Activated CD4-positive, alpha-beta memory T cell treated with anti-CD3 and anti-CD28 coated beads, Interleukin-2, amount 10 ng/mL, durations not matched to agents 7 days and 5 days (primary cell): Measurements from ENCODE around the gene DIAPH1. TPM values are rescaled to one million over a fixed set of nuclear protein-coding genes. Genes with fewer than 3 reads are reported as not detected.
A peak's percentile ranks its signal among the peaks of the same experiment; 100 is the strongest.

ENCODE experiments used
- CTCF ChIA-PET: fragments of 350-600 bp; sonication (Branson Sonifier 250); formaldehyde crosslinking; loops from one replicate; lab custom pipeline; 2021; ENCODE audit warnings: antibody characterized with exemption, inconsistent platforms; lab: Charles Lee
- POLR2A ChIA-PET: fragments of 350-600 bp; sonication (Branson Sonifier 250); formaldehyde crosslinking; loops from one replicate; lab custom pipeline; 2021; ENCODE audit warnings: antibody characterized with exemption; lab: Charles Lee
- DNase-seq: peaks from one replicate; pipeline ENCODE4 v3.0.0-alpha.2; 2020
- H3K27ac Mint-ChIP-seq: one replicate; pipeline ENCODE4 v1.8.0; 2021; ENCODE audit warnings: mild to moderate bottlenecking, mixed read lengths
- H3K27me3 Mint-ChIP-seq: one replicate; pipeline ENCODE4 v1.8.0; 2021; ENCODE audit warnings: mixed read lengths
- H3K36me3 Mint-ChIP-seq: one replicate; pipeline ENCODE4 v1.8.0; 2021; ENCODE audit warnings: low read depth, mixed read lengths
- H3K4me1 Mint-ChIP-seq: one replicate; pipeline ENCODE4 v1.8.0; 2021; ENCODE audit warnings: mixed read lengths
- H3K4me3 Mint-ChIP-seq: one replicate; pipeline ENCODE4 v1.8.0; 2021; ENCODE audit warnings: mild to moderate bottlenecking, mixed read lengths
- H3K9me3 Mint-ChIP-seq: one replicate; pipeline ENCODE4 v1.8.0; 2021; ENCODE audit warnings: mixed read lengths
- total RNA-seq, 2 experiments: library from RNA; stranded (reverse); gene quantifications; one replicate each; pipeline ENCODE4 v1.2.3, GENCODE V29; 2021

Gene DIAPH1
- total RNA-seq, 2 experiments from 2014 or later: 317 to 323 TPM

- CTCF ChIA-PET: interaction anchor here (1.4 to 4.5 kb wide), 2 partner anchors 21 to 32 kb away, joined by 6 to 22 read pairs; partner anchors contain the start of gene DIAPH1
- Mint-ChIP-seq H3K4me3 (no peak overlapping the region), H3K36me3 (peaks cover 42% of the 10 kb centered on the region), H3K9me3 (no peaks in the 10 kb centered on the region), H3K27me3 (no peaks in the 10 kb centered on the region), H3K4me1 (peaks cover 54% of the 10 kb centered on the region), H3K27ac (no peak overlapping the region)
- DNase-seq: no peak
- POLR2A ChIA-PET: interaction anchor here (1.0 to 6.7 kb wide), 4 partner anchors 10 to 46 kb away, joined by 3 to 98 read pairs (median 32); partner anchors contain the start of gene FCHSD1
Measured at GRCh38 chr5:141639357-141640050, 20.7 kb upstream of the DIAPH1 start.

DNA sequence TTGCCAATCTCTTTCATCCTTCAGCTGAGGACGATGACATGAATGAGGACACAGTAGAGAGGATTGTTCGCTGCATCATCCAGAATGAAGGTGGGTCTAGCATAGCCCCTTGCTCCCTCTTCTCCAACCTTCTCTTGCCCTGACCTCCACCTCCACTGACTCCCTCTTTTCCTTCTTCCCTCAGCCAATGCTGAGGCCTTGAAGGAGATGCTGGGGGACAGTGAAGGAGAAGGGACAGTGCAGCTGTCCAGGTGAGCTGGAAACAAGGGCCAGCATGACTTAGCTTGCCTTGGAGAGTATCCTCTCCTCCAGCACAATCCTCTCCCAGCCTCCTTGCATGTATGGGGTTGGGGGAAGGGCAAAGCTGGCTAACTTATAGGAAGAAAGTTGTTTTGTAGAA, 20.0 kb upstream of the DIAPH1 start:
- CTCF ChIA-PET: interaction anchor here (2.1 to 9.4 kb wide), 6 partner anchors 10 to 75 kb away, joined by 10 to 150 read pairs (median 36); partner anchors contain the start of gene DIAPH1
- no peak for DNase-seq
- Mint-ChIP-seq H3K4me1 (peaks cover 61% of the 10 kb centered on the region), H3K27me3 (no peaks in the 10 kb centered on the region), H3K27ac (peak overlapping the region; percentile 82), H3K36me3 (peaks cover 44% of the 10 kb centered on the region), H3K4me3 (peak overlapping the region; percentile 93), H3K9me3 (no peaks in the 10 kb centered on the region)
- POLR2A ChIA-PET: interaction anchor here (1.0 to 6.7 kb wide), 6 partner anchors 10 to 54 kb away, joined by 3 to 98 read pairs (median 21); partner anchors contain the start of gene FCHSD1

DNA sequence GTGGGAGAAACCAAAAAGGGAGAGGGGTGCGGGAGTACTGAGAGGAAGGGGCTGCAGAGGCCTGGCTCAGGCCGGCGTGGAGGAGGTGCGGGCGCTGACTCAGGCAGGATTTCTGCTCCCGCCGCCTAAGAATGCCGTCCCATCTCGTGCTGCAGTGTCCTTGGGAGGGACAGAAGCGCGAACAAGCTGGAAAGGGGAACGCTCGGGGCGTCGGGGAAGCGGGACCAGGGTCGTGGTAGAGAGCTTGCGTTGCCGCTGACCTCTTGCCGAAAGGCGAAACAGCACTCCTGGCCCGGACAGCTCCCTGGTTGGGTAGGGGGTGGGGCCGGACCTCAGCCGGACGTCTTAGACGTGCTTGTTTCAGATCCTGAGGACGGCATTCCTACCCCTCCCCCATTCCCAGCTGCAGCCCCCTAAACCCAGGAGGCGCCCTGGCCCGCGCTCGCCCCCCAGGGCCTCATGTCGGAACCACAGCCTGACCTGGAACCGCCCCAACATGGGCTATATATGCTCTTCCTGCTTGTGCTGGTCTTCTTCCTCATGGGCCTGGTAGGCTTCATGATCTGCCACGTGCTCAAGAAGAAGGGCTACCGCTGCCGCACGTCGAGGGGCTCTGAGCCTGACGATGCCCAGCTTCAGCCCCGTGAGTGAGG, 19.1 kb upstream of the DIAPH1 start:
- Mint-ChIP-seq H3K36me3 (peaks cover 45% of the 10 kb centered on the region), H3K4me3 (peak overlapping the region; percentile 93), H3K9me3 (no peaks in the 10 kb centered on the region), H3K4me1 (peaks cover 65% of the 10 kb centered on the region), H3K27me3 (no peaks in the 10 kb centered on the region), H3K27ac (peak overlapping the region; percentile 82)
- ChIA-PET CTCF (interaction anchor here (0.8 to 9.4 kb wide), 18 partner anchors 11 to 331 kb away, joined by 3 to 150 read pairs (median 10); partner anchors contain the start of genes DELE1, DIAPH1, FCHSD1 and RNF14), POLR2A (interaction anchor here (1.0 to 8.7 kb wide), 12 partner anchors 11 to 458 kb away, joined by 3 to 100 read pairs (median 8); partner anchors contain the start of genes DIAPH1, FCHSD1, RNF14 and TAF7)
- DNase-seq: peak; percentile 65

GRCh38 chr5:141637123-141637766, 18.4 kb upstream of the DIAPH1 start:
- Mint-ChIP-seq H3K36me3 (peaks cover 48% of the 10 kb centered on the region), H3K9me3 (no peaks in the 10 kb centered on the region), H3K27me3 (no peaks in the 10 kb centered on the region), H3K4me3 (peak overlapping the region; percentile 93), H3K27ac (peak overlapping the region; percentile 80), H3K4me1 (peaks cover 66% of the 10 kb centered on the region)
- CTCF ChIA-PET: interaction anchor here (0.5 to 9.4 kb wide), 24 partner anchors 10 to 1200 kb away, joined by 3 to 150 read pairs (median 8); partner anchors contain the start of genes DELE1, DIAPH1, FCHSD1 and RNF14
- DNase-seq: peak; percentile 64
- POLR2A ChIA-PET: interaction anchor here (0.6 to 8.7 kb wide), 24 partner anchors 8 to 459 kb away, joined by 3 to 100 read pairs (median 7); partner anchors contain the start of genes DIAPH1, FCHSD1, RNF14 and TAF7

- Mint-ChIP-seq H3K4me3 (peak within 1 kb of the TSS; percentile 93), H3K4me1 (peaks cover 59% of the 10 kb centered on the region), H3K36me3 (peaks cover 44% of the 10 kb centered on the region), H3K27me3 (no peaks in the 10 kb centered on the region), H3K27ac (peak within 1 kb of the TSS; percentile 80), H3K9me3 (no peaks in the 10 kb centered on the region)
- ChIA-PET CTCF (interaction anchor here (0.5 to 9.4 kb wide), 21 partner anchors 10 to 1200 kb away, joined by 3 to 150 read pairs (median 10); partner anchors contain the start of genes DELE1, DIAPH1, FCHSD1 and RNF14), POLR2A (interaction anchor here (0.6 to 8.7 kb wide), 24 partner anchors 9 to 459 kb away, joined by 3 to 100 read pairs (median 7); partner anchors contain the start of genes DIAPH1, FCHSD1, RNF14 and TAF7)
- DNase-seq: peak; percentile 94
Measured at GRCh38 chr5:141636413-141637122, 17.8 kb upstream of the DIAPH1 start, which contains the start of the genes HDAC3 and RELL2. Gene HDAC3, minus strand, starts transcription at chr5:141636849. Its CDS starts 59 bp downstream, at chr5:141636790. Gene RELL2, plus strand, starts transcription at chr5:141636997. Its CDS starts 1,229 bp downstream, at chr5:141638226.

GRCh38 chr5:141636106-141636412, 17.3 kb upstream of the DIAPH1 start:
- Mint-ChIP-seq H3K4me3 (peak overlapping the region; percentile 93), H3K9me3 (no peaks in the 10 kb centered on the region), H3K36me3 (peaks cover 39% of the 10 kb centered on the region), H3K27me3 (no peaks in the 10 kb centered on the region), H3K4me1 (peaks cover 54% of the 10 kb centered on the region), H3K27ac (peak overlapping the region; percentile 70)
- POLR2A ChIA-PET: interaction anchor here (1.2 to 8.7 kb wide), 14 partner anchors 8 to 460 kb away, joined by 3 to 100 read pairs (median 10); partner anchors contain the start of genes DIAPH1 and FCHSD1
- CTCF ChIA-PET: interaction anchor here (1.0 to 9.4 kb wide), 12 partner anchors 11 to 332 kb away, joined by 5 to 150 read pairs (median 12); partner anchors contain the start of genes DIAPH1 and RNF14
- no peak for DNase-seq

GRCh38 chr5:141635646-141636045, 16.8 kb upstream of the DIAPH1 start:
- H3K9me3 Mint-ChIP-seq: no peaks in the 10 kb centered on the region
- peaks cover 34% of the 10 kb centered on the region for H3K36me3 Mint-ChIP-seq
- peaks cover 50% of the 10 kb centered on the region for H3K4me1 Mint-ChIP-seq
- CTCF ChIA-PET: interaction anchor here (1.0 to 9.4 kb wide), 11 partner anchors 10 to 333 kb away, joined by 5 to 150 read pairs (median 14); partner anchors contain the start of genes DIAPH1 and RNF14
- H3K27me3 Mint-ChIP-seq: no peaks in the 10 kb centered on the region
- DNase-seq: no peak
- peak overlapping the region; percentile 70 for H3K27ac Mint-ChIP-seq
- POLR2A ChIA-PET: interaction anchor here (1.5 to 8.7 kb wide), 11 partner anchors 8 to 43 kb away, joined by 7 to 100 read pairs (median 11); partner anchors contain the start of genes DIAPH1 and FCHSD1
- peak overlapping the region; percentile 93 for H3K4me3 Mint-ChIP-seq

DNA sequence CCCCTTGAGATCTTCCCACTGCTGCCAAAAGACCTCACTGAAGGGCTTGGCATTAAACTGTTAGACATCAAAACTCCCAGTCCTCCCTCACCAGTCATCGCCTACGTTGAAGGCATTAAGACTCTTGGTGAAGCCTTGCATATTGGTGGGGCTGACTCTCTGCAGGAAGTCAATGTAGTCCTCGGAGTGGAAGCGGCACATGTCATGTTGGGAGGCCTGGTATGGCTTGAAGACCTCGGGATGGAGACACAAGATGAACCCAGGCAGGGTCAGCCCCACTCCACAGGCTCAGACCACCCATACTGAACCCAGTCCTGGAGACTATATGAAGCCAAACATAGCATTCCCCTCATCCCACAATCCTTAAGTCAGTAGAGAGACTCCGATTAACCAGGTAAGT, 15.9 kb upstream of the DIAPH1 start:
- peaks cover 38% of the 10 kb centered on the region for H3K36me3 Mint-ChIP-seq
- H3K27ac Mint-ChIP-seq: peak overlapping the region; percentile 12
- peak overlapping the region; percentile 93 for H3K4me3 Mint-ChIP-seq
- no peaks in the 10 kb centered on the region for H3K27me3 Mint-ChIP-seq
- no peaks in the 10 kb centered on the region for H3K9me3 Mint-ChIP-seq
- ChIA-PET POLR2A (interaction anchor here (1.6 to 8.7 kb wide), 3 partner anchors 17 to 334 kb away, joined by 5 to 100 read pairs (median 33); partner anchors contain the start of genes DIAPH1 and RNF14), CTCF (interaction anchor here (1.0 to 9.4 kb wide), 7 partner anchors 16 to 334 kb away, joined by 4 to 150 read pairs (median 21); partner anchors contain the start of genes DIAPH1, FCHSD1 and RNF14)
- DNase-seq: no peak
- peaks cover 45% of the 10 kb centered on the region for H3K4me1 Mint-ChIP-seq

DNA sequence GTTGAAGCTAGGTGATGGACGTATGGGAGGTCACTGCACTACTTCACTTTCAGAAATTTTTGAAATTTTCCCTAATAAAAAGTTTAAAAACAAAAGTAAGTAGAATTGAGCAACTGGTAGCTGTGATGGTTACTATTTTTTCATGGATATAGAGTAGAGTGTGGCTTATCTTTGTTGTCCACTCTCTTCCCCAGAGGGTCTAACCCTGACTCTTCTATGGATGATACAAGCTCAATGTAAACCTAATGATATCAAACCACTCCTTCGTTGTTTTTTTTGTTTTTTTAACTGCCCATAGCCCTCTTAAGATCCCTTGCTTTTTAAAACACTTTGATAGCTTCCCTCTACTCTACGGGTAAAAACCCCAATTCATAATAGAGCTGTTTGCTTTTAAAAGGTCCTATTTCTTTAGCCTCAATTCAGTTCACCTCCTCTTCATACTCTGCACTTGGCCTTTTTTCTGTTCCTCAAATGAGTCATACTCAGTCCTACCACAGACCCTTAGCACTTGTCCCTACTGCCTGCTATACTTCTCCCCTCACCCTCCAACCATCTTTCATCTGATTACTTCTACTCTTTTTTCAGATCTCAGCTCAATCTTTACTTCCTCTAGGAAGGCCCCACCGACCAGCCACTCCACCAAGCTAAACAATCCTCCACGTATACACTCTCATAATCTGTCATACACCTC, 15.2 kb upstream of the DIAPH1 start:
- Mint-ChIP-seq H3K27me3 (no peaks in the 10 kb centered on the region), H3K4me3 (peak overlapping the region; percentile 21), H3K36me3 (peaks cover 43% of the 10 kb centered on the region), H3K27ac (peak overlapping the region; percentile 69), H3K4me1 (peaks cover 43% of the 10 kb centered on the region), H3K9me3 (no peaks in the 10 kb centered on the region)
- no peak for DNase-seq
- ChIA-PET POLR2A (interaction anchor here (0.7 to 8.7 kb wide), 6 partner anchors 9 to 335 kb away, joined by 3 to 100 read pairs (median 4); partner anchors contain the start of genes DIAPH1 and RNF14), CTCF (interaction anchor here (0.5 to 9.4 kb wide), 11 partner anchors 11 to 335 kb away, joined by 3 to 150 read pairs (median 4); partner anchors contain the start of genes DIAPH1, FCHSD1 and RNF14)

DNA sequence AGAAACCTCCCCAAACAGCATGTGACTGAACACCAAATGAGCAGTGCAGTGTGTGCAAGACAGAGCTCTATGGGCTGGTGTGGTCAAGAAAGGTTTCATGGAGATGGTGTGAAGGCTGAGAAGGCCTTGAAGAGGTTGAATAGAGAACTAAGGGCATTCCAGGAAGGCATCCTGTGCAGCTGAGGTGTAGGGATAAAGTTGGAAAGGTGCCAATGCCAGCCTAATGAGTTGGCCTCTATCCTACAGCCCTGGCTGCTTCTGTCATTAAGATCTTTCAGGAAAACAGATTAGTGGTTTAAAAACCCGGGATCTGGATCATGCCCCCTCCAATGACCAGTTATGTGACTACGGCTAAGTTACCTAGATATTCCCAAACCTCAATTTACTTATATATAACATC, 13.8 kb upstream of the DIAPH1 start:
- Mint-ChIP-seq H3K9me3 (no peaks in the 10 kb centered on the region), H3K36me3 (peaks cover 48% of the 10 kb centered on the region), H3K4me1 (peaks cover 33% of the 10 kb centered on the region), H3K4me3 (no peak overlapping the region), H3K27me3 (no peaks in the 10 kb centered on the region), H3K27ac (no peak overlapping the region)
- ChIA-PET POLR2A (interaction anchor here (0.8 to 8.7 kb wide), 6 partner anchors 8 to 74 kb away, joined by 3 to 100 read pairs (median 4); partner anchors contain the start of gene DIAPH1), CTCF (interaction anchor here (0.6 to 9.4 kb wide), 9 partner anchors 11 to 76 kb away, joined by 3 to 150 read pairs (median 4); partner anchors contain the start of gene DIAPH1)
- no peak for DNase-seq
